Measurements from ENCODE around the gene KRTAP20-2. TPM values are rescaled to one million over a fixed set of nuclear protein-coding genes. Genes with fewer than 3 reads are reported as not detected.

KRTAP20-2 gene
- total and polyA plus RNA-seq, 4 donors: not detected

GRCh38 chr21:30642564-30642963 lies 7.6 kb downstream of the KRTAP20-2 start, which contains the start of gene KRTAP20-3 (continued):
- TF ChIP-seq REST (IDR thresholded peaks at IDR 0.05): no peak
- TF ChIP-seq ATF3 (IDR thresholded peaks at IDR 0.05): no peak
- no peak for TF ChIP-seq FOXA2 (IDR thresholded peaks at IDR 0.05)
- TF ChIP-seq GABPA (IDR thresholded peaks at IDR 0.05 in 1 of 2, conservative IDR thresholded peaks at IDR 0.05 in 1 of 2): no peak
- no peak for TF ChIP-seq SP1 (IDR thresholded peaks at IDR 0.05)

GRCh38 chr21:30646904-30647414 lies 12.0 kb downstream of the KRTAP20-2 start:
- Histone ChIP-seq H3K9me3 (ENCODE audit: control insufficient read depth in 4 of 4, low read length in 3 of 4) (no peaks in the 10 kb centered on the region), H3K4me3 (ENCODE audit: low read depth in 1 of 3, low read length in 3 of 3) (no peak overlapping the region), H3K9ac (ENCODE audit: low read depth in 1 of 2, low read length in 2 of 2) (no peak overlapping the region), H3K27me3 (ENCODE audit: control insufficient read depth in 4 of 4, insufficient read depth in 4 of 4, low read length in 3 of 4) (peaks cover 0 to 3% (median 0%) of the 10 kb centered on the region in 4 donors), H3K4me1 (ENCODE audit: control insufficient read depth in 4 of 4, insufficient read depth in 4 of 4, low read length in 3 of 4) (no peaks in the 10 kb centered on the region), H3K27ac (ENCODE audit: low read depth in 1 of 2, low read length in 2 of 2) (no peak overlapping the region), H3K36me3 (ENCODE audit: control insufficient read depth in 4 of 4, insufficient read depth in 3 of 4, low read depth in 1 of 4, low read length in 3 of 4) (no peaks in the 10 kb centered on the region)
- no peak for DNase-seq (ENCODE audit: low spot score)
- no peak for TF ChIP-seq MAX (IDR thresholded peaks at IDR 0.05)
- TF ChIP-seq EGR1 (IDR thresholded peaks at IDR 0.05; ENCODE audit: low read depth in 2 of 2): no peak
- no peak for TF ChIP-seq NR2F2 (IDR thresholded peaks at IDR 0.05)
- TF ChIP-seq TAF1 (conservative IDR thresholded peaks at IDR 0.05): no peak
- no peak for TF ChIP-seq JUND (IDR thresholded peaks at IDR 0.05)
- no peak for TF ChIP-seq FOXA1 (IDR thresholded peaks at IDR 0.05)
- no peak for TF ChIP-seq SP1 (IDR thresholded peaks at IDR 0.05)
- TF ChIP-seq HNF4A (conservative IDR thresholded peaks at IDR 0.05): no peak
- no peak for TF ChIP-seq HNF4G (IDR thresholded peaks at IDR 0.05)
- TF ChIP-seq RAD21 (IDR thresholded peaks at IDR 0.05): no peak
- TF ChIP-seq YY1 (IDR thresholded peaks at IDR 0.05): no peak
- no peak for TF ChIP-seq FOXA2 (IDR thresholded peaks at IDR 0.05)
- no peak for TF ChIP-seq ZBTB33 (IDR thresholded peaks at IDR 0.05)
- TF ChIP-seq RXRA (IDR thresholded peaks at IDR 0.05): no peak
- no peak for TF ChIP-seq ATF3 (IDR thresholded peaks at IDR 0.05)
- 72% methylated on average over 1 of the region's 1 CpG for WGBS
